Raji (cell line): ENCODE data around the gene R3HCC1L.

Experiments used
- POLR2A ChIP-seq: IDR thresholded peaks from 2 replicates; pipeline ENCODE4 v1.6.1; 2011; ENCODE audit warnings: low read depth, low read length, control low read depth; ENCODE audit not compliant: insufficient read depth

The R3HCC1L gene

GRCh38 chr10:98110356-98110755 lies 24.1 kb upstream of the R3HCC1L start:
- no peak for TF ChIP-seq POLR2A

- TF ChIP-seq POLR2A: no peak
Measured at GRCh38 chr10:98115031-98115787, 19.2 kb upstream of the R3HCC1L start.

- TF ChIP-seq POLR2A: no peak
Measured at GRCh38 chr10:98119891-98120290, 14.6 kb upstream of the R3HCC1L start.

GRCh38 chr10:98125940-98126631 lies 8.4 kb upstream of the R3HCC1L start:
- no peak for TF ChIP-seq POLR2A

GRCh38 chr10:98128802-98129201 lies 5.7 kb upstream of the R3HCC1L start:
- TF ChIP-seq POLR2A: no peak

GRCh38 chr10:98131619-98132018 lies 2.8 kb upstream of the R3HCC1L start:
- no peak for TF ChIP-seq POLR2A

GRCh38 chr10:98133075-98133752 lies 1.2 kb upstream of the R3HCC1L start:
- TF ChIP-seq POLR2A: 0 out of 2 replicates have a peak, but pooled peaks have one; percentile 14

GRCh38 chr10:98134117-98134430 lies 383 bp upstream of the R3HCC1L start:
- TF ChIP-seq POLR2A: no peak

- TF ChIP-seq POLR2A: no peak
Measured at GRCh38 chr10:98135222-98135899, 904 bp downstream of the R3HCC1L start.

GRCh38 chr10:98138031-98138430 lies 3.6 kb downstream of the R3HCC1L start:
- TF ChIP-seq POLR2A: no peak

GRCh38 chr10:98139431-98139830 lies 5.0 kb downstream of the R3HCC1L start:
- no peak for TF ChIP-seq POLR2A

- no peak for TF ChIP-seq POLR2A
Measured at GRCh38 chr10:98141484-98142073, 7.1 kb downstream of the R3HCC1L start.

GRCh38 chr10:98144985-98145384 lies 10.5 kb downstream of the R3HCC1L start:
- TF ChIP-seq POLR2A: no peak

GRCh38 chr10:98149858-98150257 lies 15.4 kb downstream of the R3HCC1L start:
- no peak for TF ChIP-seq POLR2A

- TF ChIP-seq POLR2A: no peak
Measured at GRCh38 chr10:98150544-98150943, 16.1 kb downstream of the R3HCC1L start.
